LNCAP (cell line): ENCODE data around the gene LPP.

ENCODE experiments used
- TF ChIP-seq, protein P1 (sequence below): fragments of 450-650 bp; IDR thresholded peaks from 2 replicates; pipeline ENCODE4 v1.5.1; 2017; ENCODE audit warnings: mild to moderate bottlenecking

The LPP gene

DNA sequence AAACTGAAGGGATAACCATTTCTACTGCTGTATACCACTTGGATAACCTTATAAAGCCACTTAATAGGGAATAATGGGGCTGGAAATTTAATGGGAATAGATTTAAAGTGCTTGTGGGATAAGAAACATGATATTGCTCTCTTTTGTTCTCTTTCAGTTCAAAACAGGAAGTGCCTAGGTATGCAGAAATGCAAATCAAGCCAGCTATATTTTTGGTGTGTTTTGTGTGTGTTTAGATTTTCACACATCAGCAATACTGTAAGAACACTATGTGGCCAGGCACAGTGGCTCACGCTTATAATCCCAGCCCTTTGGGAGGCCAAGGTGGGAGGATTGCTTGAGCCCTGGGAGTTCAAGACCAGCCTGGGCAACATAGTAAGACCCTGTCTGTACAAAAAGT is 575.5 kb downstream of the LPP start:
- TF ChIP-seq, protein P1, sequence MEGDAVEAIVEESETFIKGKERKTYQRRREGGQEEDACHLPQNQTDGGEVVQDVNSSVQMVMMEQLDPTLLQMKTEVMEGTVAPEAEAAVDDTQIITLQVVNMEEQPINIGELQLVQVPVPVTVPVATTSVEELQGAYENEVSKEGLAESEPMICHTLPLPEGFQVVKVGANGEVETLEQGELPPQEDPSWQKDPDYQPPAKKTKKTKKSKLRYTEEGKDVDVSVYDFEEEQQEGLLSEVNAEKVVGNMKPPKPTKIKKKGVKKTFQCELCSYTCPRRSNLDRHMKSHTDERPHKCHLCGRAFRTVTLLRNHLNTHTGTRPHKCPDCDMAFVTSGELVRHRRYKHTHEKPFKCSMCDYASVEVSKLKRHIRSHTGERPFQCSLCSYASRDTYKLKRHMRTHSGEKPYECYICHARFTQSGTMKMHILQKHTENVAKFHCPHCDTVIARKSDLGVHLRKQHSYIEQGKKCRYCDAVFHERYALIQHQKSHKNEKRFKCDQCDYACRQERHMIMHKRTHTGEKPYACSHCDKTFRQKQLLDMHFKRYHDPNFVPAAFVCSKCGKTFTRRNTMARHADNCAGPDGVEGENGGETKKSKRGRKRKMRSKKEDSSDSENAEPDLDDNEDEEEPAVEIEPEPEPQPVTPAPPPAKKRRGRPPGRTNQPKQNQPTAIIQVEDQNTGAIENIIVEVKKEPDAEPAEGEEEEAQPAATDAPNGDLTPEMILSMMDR: no peak

DNA sequence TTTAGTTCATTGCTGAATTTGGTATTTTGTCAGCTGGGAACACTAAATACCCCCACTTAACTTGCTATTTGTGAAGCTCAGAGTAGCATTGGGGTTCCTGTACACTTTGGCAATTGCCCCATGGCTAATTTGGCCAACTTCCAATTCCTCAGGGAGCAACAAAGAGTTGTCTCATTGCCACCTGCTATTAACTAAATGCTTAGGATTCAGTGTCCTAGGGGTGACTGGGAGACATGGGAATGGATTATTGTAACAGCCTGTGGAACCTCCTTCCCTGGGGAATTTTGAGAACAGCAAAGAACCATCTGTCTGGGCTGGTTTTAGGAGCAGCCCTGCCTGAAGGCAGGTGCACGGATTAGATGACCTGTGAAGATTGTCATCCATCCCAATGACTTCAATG is 580.4 kb downstream of the LPP start:
- TF ChIP-seq, protein P1: no peak

DNA sequence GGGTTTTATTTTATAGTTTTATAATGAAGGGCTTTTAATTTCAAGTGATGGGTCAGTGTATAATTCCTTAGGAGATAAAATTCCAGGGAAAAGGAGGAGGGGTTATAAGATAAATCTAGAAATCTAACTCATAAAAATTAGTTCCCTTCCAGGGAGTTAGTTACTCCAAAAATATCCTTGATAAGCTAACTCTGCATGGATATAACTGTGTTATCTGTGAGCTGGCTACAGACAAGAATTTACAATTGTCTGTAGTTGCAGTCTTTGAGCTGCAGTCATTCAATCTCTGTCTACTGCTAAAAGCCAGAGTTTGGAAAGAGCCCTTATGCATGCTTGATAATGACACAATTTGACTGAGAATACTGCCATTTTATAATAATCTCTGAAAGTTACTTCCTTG is 585.6 kb downstream of the LPP start:
- TF ChIP-seq, protein P1: no peak

DNA sequence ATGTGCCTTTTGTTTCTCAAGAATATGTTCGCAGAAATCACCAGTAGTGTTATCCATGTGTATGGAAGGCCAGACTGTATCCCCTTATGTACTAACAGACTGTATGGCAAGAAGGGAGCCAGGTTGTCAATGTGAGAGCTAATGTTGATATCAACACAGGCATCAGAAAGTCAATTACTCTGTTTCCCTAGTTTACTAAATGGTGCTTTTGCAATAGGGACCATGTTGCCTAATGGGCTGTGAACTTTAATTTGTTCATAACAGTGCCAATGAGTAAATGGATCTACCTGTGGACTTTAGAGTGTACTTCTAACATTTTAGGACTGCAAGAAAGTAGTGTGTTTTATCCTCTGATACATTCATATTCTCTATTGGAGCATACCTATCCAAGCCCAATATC is 586.1 kb downstream of the LPP start:
- TF ChIP-seq, protein P1: no peak

DNA sequence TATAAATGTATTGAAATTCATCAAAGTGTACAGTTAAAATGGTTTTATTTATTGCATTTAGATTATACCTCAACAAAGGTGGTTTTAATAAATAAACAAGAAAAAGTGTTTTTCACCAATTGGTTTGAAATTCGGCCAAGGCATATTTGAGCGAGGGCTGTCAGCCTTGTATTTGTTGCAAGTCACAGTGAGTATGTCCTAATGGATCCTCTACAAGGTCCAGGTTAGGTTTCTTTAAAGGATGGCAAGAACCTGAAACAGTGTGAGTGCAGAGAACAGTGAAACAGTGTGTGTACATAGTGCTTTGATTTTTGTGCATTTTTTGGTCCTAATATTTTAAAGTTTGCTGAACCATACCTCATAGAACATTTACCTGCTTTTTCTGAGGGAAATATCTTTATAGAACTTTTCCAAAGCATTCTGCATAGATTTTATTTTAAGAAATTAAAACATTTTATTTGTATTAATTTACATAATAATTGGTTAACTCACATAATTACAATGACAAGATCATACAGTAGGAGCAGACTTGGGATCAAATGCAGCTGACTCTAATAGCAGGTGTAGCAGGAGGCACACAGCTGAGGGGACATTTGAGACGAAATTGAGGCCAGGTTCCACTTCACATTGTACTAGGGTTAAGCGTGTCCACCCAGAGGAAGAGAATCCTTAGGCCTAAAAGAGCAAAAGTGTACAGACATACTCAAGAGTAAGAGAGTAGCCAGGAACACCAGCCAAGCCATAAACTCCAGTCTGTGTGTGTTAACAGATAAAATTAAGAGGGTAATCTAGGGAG is 589.0 kb downstream of the LPP start:
- TF ChIP-seq, protein P1: no peak

DNA sequence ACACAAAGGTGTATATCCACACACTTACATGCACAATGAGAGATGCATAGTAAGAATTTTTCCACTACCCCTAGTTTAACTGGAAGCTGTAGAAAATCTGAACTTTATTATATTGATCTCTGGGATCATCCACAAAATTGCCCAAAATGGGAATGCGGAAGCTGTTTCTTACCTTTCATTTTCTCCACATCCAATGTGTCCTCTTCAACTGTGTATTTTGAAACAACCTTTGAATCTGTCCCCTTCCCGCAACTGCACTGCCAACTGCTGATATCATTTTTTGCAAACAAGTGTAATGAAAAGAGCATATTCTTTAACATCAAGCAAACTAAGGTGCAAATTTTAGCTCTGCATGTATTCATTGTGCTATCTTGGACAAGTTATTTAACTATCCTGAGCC is 590.2 kb downstream of the LPP start:
- TF ChIP-seq, protein P1: no peak

DNA sequence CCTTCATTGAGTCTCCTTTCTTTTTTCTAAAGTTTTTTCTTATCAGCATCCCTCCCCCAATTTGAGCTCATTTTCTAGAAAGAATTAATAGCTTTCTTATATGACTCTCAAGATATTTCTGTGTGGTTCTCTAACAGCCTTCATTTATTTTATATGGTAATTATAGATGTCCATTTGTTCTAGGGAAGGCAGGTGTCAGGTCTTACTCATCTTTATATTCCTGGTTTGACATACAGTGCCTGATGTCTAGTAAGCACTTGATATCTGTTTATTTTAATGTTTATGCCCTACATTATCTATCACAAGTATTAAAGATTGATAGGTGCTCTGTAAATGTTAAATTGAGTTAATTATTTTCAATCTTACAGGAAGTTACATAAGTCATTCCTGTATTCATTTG is 591.1 kb downstream of the LPP start:
- TF ChIP-seq, protein P1: no peak

DNA sequence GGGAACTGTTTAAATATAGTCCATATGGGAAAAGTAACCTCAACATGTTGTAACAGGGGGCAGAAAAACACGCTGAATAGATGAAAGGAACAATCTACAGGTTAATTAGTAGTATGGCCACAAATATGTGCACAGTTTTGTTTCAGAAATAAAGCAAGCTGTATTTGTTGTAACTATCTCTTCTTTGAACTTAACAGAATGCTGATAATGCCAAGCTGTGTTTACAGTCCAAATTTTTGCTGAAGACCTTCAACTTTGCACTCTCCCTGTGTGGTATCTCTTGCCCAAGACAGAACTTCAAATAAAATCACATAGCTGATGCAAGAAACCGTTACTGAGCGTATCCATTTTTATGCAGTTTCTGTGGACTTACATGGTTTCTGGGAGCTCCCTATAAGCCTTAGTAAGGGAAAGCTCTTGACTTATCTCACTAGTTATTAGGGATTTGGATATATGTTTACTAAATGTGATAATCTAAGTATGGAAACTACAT is 592.4 kb downstream of the LPP start:
- TF ChIP-seq, protein P1: no peak
